Measurements from ENCODE around the gene ZNF346. TPM values are rescaled to one million over a fixed set of nuclear protein-coding genes. Genes with fewer than 3 reads are reported as not detected.

ZNF346 gene
- total and polyA plus RNA-seq, 2 of the 13 experiments (the other 11 are each of a cell fraction or from before 2014, with no cell fraction given): 8.6 to 19.4 TPM

DNA sequence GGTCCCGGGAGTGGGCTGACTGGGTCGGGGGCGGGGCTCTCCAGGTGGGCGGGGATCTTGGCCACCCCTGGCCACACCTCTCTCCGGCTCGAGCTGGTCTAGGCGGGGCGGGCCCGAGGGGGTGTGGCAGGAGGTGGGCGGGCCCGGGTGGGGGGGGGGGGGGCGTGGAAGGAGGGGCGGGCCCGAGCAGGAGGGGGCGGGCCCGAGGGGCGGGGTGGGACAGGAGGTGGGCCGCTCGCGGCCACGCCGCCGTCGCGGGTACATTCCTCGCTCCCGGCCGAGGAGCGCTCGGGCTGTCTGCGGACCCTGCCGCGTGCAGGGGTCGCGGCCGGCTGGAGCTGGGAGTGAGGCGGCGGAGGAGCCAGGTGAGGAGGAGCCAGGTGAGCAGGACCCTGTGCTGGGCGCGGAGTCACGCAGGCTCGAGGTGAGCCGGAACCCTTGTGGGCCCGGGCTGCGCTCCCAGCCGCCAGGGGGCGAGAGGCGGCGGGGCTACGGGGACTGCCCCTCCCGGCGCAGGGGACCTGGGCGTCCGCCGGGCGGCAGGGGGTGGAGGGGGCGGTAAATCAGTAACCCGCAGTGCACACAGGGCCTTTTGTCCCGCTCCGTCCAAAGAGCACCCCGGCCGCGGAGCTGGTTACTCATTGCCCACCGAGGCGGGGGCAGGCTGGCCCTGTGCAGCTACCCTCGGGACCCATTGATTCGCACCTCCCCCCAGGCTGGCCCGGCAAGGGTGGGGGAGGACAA lies 64.3 kb downstream of the ZNF346 start, which contains the start of gene FGFR4 (continued):
- TF ChIP-seq ATAD3A (CRISPR knock-in tag; IDR thresholded peaks at IDR 0.05) (no peak), ZNF20 (CRISPR knock-in tag; IDR thresholded peaks at IDR 0.05) (peak; percentile 59), ZNF550 (CRISPR knock-in tag; IDR thresholded peaks at IDR 0.05; ENCODE audit: borderline replicate concordance) (no peak), KAT2B (IDR thresholded peaks at IDR 0.05; ENCODE audit: borderline replicate concordance, low read depth, low read length) (no peak), KLF11 (CRISPR knock-in tag; IDR thresholded peaks at IDR 0.05) (no peak; the same call in 1 of the 2 replicates), KLF15 (CRISPR knock-in tag; IDR thresholded peaks at IDR 0.05; ENCODE audit: borderline replicate concordance) (peak; percentile 80; the same call in 1 of the 2 replicates), CENPX (CRISPR knock-in tag; IDR thresholded peaks at IDR 0.05) (no peak), NPAS2 (CRISPR knock-in tag; IDR thresholded peaks at IDR 0.05; ENCODE audit: borderline replicate concordance) (no peak), ZNF788 (CRISPR knock-in tag; IDR thresholded peaks at IDR 0.05; ENCODE audit: borderline replicate concordance) (peak; percentile 87), ZNF260 (CRISPR knock-in tag; IDR thresholded peaks at IDR 0.05; ENCODE audit: borderline replicate concordance, low read depth) (no peak), NFE2 (CRISPR knock-in tag; IDR thresholded peaks at IDR 0.05) (no peak), ZNF12 (CRISPR knock-in tag; IDR thresholded peaks at IDR 0.05) (0 out of 2 replicates have a peak, but pooled peaks have one; percentile 8), GABPB1 (CRISPR knock-in tag; IDR thresholded peaks at IDR 0.05) (peak; percentile 84), ZSCAN25 (CRISPR knock-in tag; IDR thresholded peaks at IDR 0.05) (0 out of 2 replicates have a peak, but pooled peaks have one; percentile 32), FOXJ3 (CRISPR knock-in tag; IDR thresholded peaks at IDR 0.05; ENCODE audit: borderline replicate concordance) (no peak), POLR2A (IDR thresholded peaks at IDR 0.05; ENCODE audit: insufficient read depth in 1 of 2, low read depth in 2 of 2, low read length in 2 of 2) (peak in 1 of 2 experiments; percentile 89; a peak in 2 of 4 replicates), GFI1 (CRISPR knock-in tag; IDR thresholded peaks at IDR 0.05; ENCODE audit: borderline replicate concordance) (no peak; the same call in 1 of the 2 replicates)
- TF ChIP-seq, protein P1, sequence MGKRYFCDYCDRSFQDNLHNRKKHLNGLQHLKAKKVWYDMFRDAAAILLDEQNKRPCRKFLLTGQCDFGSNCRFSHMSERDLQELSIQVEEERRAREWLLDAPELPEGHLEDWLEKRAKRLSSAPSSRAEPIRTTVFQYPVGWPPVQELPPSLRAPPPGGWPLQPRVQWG (CRISPR knock-in tag; IDR thresholded peaks at IDR 0.05; ENCODE audit: borderline replicate concordance, low read depth): no peak
- TF ChIP-seq, protein P2, sequence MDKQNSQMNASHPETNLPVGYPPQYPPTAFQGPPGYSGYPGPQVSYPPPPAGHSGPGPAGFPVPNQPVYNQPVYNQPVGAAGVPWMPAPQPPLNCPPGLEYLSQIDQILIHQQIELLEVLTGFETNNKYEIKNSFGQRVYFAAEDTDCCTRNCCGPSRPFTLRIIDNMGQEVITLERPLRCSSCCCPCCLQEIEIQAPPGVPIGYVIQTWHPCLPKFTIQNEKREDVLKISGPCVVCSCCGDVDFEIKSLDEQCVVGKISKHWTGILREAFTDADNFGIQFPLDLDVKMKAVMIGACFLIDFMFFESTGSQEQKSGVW (CRISPR knock-in tag; IDR thresholded peaks at IDR 0.05; ENCODE audit: borderline replicate concordance): no peak
- TF ChIP-seq, protein P3, sequence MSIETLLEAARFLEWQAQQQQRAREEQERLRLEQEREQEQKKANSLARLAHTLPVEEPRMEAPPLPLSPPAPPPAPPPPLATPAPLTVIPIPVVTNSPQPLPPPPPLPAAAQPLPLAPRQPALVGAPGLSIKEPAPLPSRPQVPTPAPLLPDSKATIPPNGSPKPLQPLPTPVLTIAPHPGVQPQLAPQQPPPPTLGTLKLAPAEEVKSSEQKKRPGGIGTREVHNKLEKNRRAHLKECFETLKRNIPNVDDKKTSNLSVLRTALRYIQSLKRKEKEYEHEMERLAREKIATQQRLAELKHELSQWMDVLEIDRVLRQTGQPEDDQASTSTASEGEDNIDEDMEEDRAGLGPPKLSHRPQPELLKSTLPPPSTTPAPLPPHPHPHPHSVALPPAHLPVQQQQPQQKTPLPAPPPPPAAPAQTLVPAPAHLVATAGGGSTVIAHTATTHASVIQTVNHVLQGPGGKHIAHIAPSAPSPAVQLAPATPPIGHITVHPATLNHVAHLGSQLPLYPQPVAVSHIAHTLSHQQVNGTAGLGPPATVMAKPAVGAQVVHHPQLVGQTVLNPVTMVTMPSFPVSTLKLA (IDR thresholded peaks at IDR 0.05): peak; percentile 18; the same call in 1 of the 2 replicates
- TF ChIP-seq, protein P4, sequence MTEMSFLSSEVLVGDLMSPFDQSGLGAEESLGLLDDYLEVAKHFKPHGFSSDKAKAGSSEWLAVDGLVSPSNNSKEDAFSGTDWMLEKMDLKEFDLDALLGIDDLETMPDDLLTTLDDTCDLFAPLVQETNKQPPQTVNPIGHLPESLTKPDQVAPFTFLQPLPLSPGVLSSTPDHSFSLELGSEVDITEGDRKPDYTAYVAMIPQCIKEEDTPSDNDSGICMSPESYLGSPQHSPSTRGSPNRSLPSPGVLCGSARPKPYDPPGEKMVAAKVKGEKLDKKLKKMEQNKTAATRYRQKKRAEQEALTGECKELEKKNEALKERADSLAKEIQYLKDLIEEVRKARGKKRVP (CRISPR knock-in tag; IDR thresholded peaks at IDR 0.05): peak in 1 of 2 experiments; percentile 68; a peak in 2 of 4 replicates
- TF ChIP-seq, protein P5, sequence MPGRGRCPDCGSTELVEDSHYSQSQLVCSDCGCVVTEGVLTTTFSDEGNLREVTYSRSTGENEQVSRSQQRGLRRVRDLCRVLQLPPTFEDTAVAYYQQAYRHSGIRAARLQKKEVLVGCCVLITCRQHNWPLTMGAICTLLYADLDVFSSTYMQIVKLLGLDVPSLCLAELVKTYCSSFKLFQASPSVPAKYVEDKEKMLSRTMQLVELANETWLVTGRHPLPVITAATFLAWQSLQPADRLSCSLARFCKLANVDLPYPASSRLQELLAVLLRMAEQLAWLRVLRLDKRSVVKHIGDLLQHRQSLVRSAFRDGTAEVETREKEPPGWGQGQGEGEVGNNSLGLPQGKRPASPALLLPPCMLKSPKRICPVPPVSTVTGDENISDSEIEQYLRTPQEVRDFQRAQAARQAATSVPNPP (CRISPR knock-in tag; IDR thresholded peaks at IDR 0.05): peak; percentile 36; the same call in 1 of the 2 replicates
- TF ChIP-seq, protein P6, sequence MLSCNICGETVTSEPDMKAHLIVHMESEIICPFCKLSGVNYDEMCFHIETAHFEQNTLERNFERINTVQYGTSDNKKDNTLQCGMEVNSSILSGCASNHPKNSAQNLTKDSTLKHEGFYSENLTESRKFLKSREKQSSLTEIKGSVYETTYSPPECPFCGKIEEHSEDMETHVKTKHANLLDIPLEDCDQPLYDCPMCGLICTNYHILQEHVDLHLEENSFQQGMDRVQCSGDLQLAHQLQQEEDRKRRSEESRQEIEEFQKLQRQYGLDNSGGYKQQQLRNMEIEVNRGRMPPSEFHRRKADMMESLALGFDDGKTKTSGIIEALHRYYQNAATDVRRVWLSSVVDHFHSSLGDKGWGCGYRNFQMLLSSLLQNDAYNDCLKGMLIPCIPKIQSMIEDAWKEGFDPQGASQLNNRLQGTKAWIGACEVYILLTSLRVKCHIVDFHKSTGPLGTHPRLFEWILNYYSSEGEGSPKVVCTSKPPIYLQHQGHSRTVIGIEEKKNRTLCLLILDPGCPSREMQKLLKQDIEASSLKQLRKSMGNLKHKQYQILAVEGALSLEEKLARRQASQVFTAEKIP (CRISPR knock-in tag; IDR thresholded peaks at IDR 0.05; ENCODE audit: borderline replicate concordance): no peak
